Right lobe of liver (tissue), 4 donors: ENCODE measurements around the gene DUSP16.

Experiments
- CTCF ChIP-seq, 4 donors: fragments of 200-600 bp in 3 of 4; fragments of 450-650 bp in 1 of 4; IDR thresholded peaks; one replicate each; pipeline versions ENCODE4 v1.5.1 to v1.8.0; 2016 to 2022; ENCODE audit warnings: antibody characterized with exemption in 4 of 4, mild to moderate bottlenecking in 2 of 4
- POLR2A ChIP-seq: fragments of 450-650 bp; IDR thresholded peaks from one replicate; pipeline ENCODE4 v1.6.1; 2017; ENCODE audit warnings: antibody characterized with exemption, mild to moderate bottlenecking
- donor health status: DM: no; HTN: no; CAD: no.
- donor health status: DM: no; HTN: no; CAD: no.
- donor health status: DM: no; HTN: yes; CAD: no.

- no peak for TF ChIP-seq CTCF (IDR thresholded peaks at IDR 0.05)
- no peak for TF ChIP-seq POLR2A
Observed at GRCh38 chr12:12592930-12593329, 30.3 kb upstream of the DUSP16 start.
